C4-2B (cell line): ENCODE measurements around the gene SUPT6H.

Source experiments
- H3K27ac ChIP-seq: fragments of 450-650 bp; 2 replicates; pipeline ENCODE4 v1.5.1; 2017
- CTCF ChIP-seq: fragments of 450-650 bp; conservative IDR thresholded peaks from 2 replicates; pipeline ENCODE4 v1.5.1; 2017; ENCODE audit warnings: mild to moderate bottlenecking
- ZFX ChIP-seq: fragments of 450-650 bp; IDR thresholded peaks from 2 replicates; pipeline ENCODE4 v1.6.1; 2017

The SUPT6H gene

GRCh38 chr17:28748852-28749515, 87.0 kb downstream of the SUPT6H start:
- peak overlapping the region; percentile 96 for H3K27ac ChIP-seq
- no peak for TF ChIP-seq ZFX
- no peak for TF ChIP-seq CTCF

GRCh38 chr17:28749516-28750177, 87.6 kb downstream of the SUPT6H start:
- peak overlapping the region; percentile 96 for H3K27ac ChIP-seq
- TF ChIP-seq CTCF: 0 out of 2 replicates have a peak, but pooled peaks have one; percentile 75
- no peak for TF ChIP-seq ZFX

GRCh38 chr17:28750178-28751047, 88.4 kb downstream of the SUPT6H start:
- H3K27ac ChIP-seq: no peak overlapping the region; the same call in 1 of the 2 replicates
- TF ChIP-seq CTCF (peak; percentile 100), ZFX (no peak)

- H3K27ac ChIP-seq: no peak overlapping the region
- TF ChIP-seq CTCF (no peak), ZFX (no peak)
Measured at GRCh38 chr17:28751600-28752366, 89.8 kb downstream of the SUPT6H start.
